Measurements from ENCODE around the gene WDR33. TPM values are rescaled to one million over a fixed set of nuclear protein-coding genes. Genes with fewer than 3 reads are reported as not detected.
"Not testable (repeated sequence)": the region's sequence is repeated elsewhere in the genome, so short reads cannot be mapped to it uniquely, and the experiment has no call there.

The WDR33 gene
- total RNA-seq, 1 donor from 2014 or later, result 31.3 TPM

- FAIRE-seq, result no peak
- no peak for DNase-seq (ENCODE audit: low read depth)
- no peaks in the 10 kb centered on the region for H3K27me3 ChIP-seq (ENCODE audit: control insufficient read depth, insufficient read depth, low read length)
- no peak for TF ChIP-seq CTCF (IDR thresholded peaks at IDR 0.05; ENCODE audit: insufficient read depth, low read length, severe bottlenecking)
- H3K36me3 ChIP-seq (ENCODE audit: control insufficient read depth, insufficient read depth, low read length), result no peaks in the 10 kb centered on the region
- no peak overlapping the region for H3K4me3 ChIP-seq (ENCODE audit: low read depth, low read length)
These were observed 5.5 kb downstream of the WDR33 start for GRCh38 chr2:127805491-127805890.

DNA sequence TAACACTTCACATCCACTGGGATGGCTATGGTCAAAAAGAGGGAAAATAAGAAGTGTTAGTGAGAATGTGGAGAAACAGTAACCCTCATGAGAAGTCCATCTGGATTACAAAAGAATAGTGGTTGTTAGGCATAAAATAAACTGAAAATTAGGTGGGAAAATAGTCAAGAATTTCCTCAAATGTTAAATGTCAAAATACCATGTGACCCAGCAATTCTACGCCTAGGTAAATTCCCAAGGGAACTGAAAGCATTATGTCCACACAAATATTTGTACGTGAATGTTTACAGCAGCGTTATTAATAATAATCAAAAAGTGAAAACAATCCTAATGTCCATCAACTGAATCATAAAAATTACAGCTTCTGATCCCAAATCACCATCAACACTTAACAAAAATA is 11.0 kb downstream of the WDR33 start:
- no peak overlapping the region for H3K4me3 ChIP-seq (ENCODE audit: low read depth, low read length)
- no peaks in the 10 kb centered on the region for H3K36me3 ChIP-seq (ENCODE audit: control insufficient read depth, insufficient read depth, low read length)
- DNase-seq (ENCODE audit: low read depth) (no peak), FAIRE-seq (no peak)
- H3K27me3 ChIP-seq (ENCODE audit: control insufficient read depth, insufficient read depth, low read length), result no peaks in the 10 kb centered on the region
- no peak for TF ChIP-seq CTCF (IDR thresholded peaks at IDR 0.05; ENCODE audit: insufficient read depth, low read length, severe bottlenecking)

- Histone ChIP-seq H3K4me3 (ENCODE audit: low read depth, low read length) (no peak overlapping the region), H3K36me3 (ENCODE audit: control insufficient read depth, insufficient read depth, low read length) (no peaks in the 10 kb centered on the region), H3K27me3 (ENCODE audit: control insufficient read depth, insufficient read depth, low read length) (no peaks in the 10 kb centered on the region)
- FAIRE-seq, result no peak
- DNase-seq (ENCODE audit: low read depth), result no peak
- no peak for TF ChIP-seq CTCF (IDR thresholded peaks at IDR 0.05; ENCODE audit: insufficient read depth, low read length, severe bottlenecking)
These were observed 14.6 kb downstream of the WDR33 start for GRCh38 chr2:127796389-127796788.

GRCh38 chr2:127794901-127795300 is 16.1 kb downstream of the WDR33 start:
- H3K4me3 ChIP-seq (ENCODE audit: low read depth, low read length); FAIRE-seq; H3K36me3 ChIP-seq (ENCODE audit: control insufficient read depth, insufficient read depth, low read length); H3K27me3 ChIP-seq (ENCODE audit: control insufficient read depth, insufficient read depth, low read length); DNase-seq (ENCODE audit: low read depth): not testable (repeated sequence)

GRCh38 chr2:127792805-127793204 is 18.2 kb downstream of the WDR33 start:
- Histone ChIP-seq H3K27me3 (ENCODE audit: control insufficient read depth, insufficient read depth, low read length) (no peaks in the 10 kb centered on the region), H3K36me3 (ENCODE audit: control insufficient read depth, insufficient read depth, low read length) (no peaks in the 10 kb centered on the region), H3K4me3 (ENCODE audit: low read depth, low read length) (no peak overlapping the region)
- DNase-seq (ENCODE audit: low read depth), result no peak
- FAIRE-seq, result no peak
- TF ChIP-seq CTCF (IDR thresholded peaks at IDR 0.05; ENCODE audit: insufficient read depth, low read length, severe bottlenecking), result no peak

- Histone ChIP-seq H3K4me3 (ENCODE audit: low read depth, low read length) (no peak overlapping the region), H3K27me3 (ENCODE audit: control insufficient read depth, insufficient read depth, low read length) (no peaks in the 10 kb centered on the region), H3K36me3 (ENCODE audit: control insufficient read depth, insufficient read depth, low read length) (no peaks in the 10 kb centered on the region)
- FAIRE-seq, result no peak
- DNase-seq (ENCODE audit: low read depth), result no peak
- no peak for TF ChIP-seq CTCF (IDR thresholded peaks at IDR 0.05; ENCODE audit: insufficient read depth, low read length, severe bottlenecking)
These were observed 20.1 kb downstream of the WDR33 start for GRCh38 chr2:127790694-127791529.
